ENCODE results near the gene CHN2.
"Not testable (repeated sequence)": the region's sequence is repeated elsewhere in the genome, so short reads cannot be mapped to it uniquely, and the experiment has no call there.

The CHN2 gene

DNA sequence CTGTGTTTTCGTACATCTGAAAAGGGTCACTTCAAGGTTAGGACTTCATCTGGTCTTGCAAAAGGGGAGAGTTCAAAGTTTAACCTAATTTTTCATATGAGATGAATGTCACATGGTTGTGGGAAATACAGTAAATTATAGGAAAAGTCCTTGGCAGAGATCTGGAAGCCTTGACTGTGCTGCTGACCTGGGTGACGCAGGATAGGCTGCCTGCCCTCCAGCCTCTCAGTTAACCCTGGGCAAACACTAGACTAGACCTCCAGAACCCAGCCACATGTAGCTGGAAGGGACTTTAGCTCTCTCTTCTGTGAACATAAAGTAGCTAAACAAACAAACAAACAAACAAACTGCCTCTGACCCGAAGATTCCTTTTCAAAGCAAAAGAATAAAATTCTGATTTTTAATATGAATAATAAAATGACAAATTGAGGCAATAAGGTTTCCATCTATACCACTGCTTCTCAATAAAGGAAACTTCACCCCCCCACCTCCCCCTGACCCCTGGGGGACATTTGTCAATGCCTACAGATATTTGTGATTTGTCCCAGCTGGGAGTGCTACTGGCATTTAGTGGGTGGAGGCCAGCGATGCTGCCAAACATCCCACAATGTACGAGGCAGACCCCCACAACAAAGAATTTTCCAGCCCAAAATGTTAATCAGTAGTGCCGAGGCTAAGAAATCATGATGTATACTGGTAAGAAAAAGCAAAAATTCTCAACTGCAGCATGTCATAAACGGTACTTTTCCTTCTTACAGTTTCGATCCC, 293.8 kb downstream of the CHN2 start:
- DNase-seq (ENCODE audit: low read depth in 2 of 2): no peak

DNA sequence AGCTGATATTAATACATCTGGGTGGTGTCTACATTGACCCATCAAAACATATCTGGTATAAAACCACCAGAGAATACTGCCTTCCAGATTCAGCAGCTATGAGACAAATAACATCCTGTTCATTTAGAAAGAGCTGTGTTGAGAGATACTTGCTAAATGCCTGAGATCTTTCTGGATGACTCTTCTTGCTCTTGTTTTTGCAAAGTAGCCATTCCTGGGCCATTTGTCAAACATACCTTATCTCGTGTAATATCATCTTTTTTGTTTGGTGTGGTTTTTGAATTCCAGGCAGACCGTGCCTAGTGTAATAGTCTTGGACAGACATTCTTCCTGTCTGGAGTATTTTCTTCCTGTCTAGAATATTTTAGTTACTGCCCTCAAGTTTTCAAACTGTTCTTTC, 294.4 kb downstream of the CHN2 start:
- DNase-seq (ENCODE audit: low read depth in 2 of 2): no peak

DNA sequence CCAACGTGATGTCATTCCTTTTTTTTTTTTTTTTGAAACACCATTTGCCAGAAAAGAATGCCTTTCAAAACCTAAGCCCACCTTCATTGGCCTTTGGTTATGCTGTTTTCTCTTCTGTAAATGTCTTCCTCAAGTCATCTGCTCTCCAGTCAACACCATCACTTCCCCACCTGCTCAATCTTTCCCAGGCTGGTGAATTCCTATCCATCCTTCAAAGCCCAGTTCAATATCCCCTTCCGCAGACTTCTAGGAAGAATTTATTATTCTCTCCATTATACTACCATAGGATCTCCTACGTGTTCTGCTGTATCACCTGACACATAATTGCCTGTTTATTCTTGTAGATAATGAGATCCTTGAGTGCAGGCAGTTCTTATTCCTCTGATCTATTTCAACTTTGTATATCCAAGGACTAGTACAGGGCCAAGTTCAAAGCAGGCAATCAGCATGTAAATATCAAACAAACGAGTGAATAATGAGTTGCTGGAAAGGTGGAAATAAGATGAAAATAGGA, 295.6 kb downstream of the CHN2 start:
- no peak for DNase-seq (ENCODE audit: low read depth in 2 of 2)

DNA sequence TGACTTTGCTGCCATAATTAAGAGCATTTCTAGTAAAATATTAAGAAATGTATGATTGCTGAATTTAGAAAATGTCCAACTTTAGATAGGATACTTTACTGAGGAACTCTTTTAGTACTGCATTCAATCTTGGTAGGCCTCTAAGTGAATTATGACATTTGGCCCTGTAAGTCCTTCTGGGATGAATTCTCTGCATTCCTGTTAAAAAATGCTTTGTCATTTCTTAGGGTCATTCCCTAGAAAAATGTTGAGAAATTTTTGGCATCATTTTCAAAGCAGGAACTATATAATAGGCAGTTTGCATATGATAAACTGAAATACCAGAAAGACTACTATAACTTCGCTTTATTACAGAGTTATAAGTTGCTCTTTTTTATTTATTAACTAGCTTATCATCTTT, 299.8 kb downstream of the CHN2 start:
- DNase-seq (ENCODE audit: low read depth in 2 of 2): no peak

DNA sequence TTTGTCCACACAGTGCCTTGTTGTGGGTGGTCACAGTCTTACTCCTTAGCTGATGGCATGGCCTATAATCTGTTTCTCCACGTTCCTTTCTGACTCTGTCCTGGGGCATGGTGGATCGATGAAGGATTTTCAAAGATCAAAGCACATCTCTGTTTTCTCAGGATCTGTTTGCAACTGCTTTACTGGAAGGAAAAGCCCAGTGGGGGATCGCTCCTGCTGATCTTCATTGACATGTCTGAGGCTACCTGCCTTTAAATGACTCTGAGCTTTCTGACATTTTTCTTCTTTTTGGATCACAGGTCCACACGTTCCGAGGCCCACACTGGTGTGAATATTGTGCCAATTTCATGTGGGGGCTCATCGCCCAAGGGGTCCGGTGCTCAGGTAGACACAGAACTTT, 301.1 kb downstream of the CHN2 start:
- no peak for DNase-seq (ENCODE audit: low read depth in 2 of 2)

DNA sequence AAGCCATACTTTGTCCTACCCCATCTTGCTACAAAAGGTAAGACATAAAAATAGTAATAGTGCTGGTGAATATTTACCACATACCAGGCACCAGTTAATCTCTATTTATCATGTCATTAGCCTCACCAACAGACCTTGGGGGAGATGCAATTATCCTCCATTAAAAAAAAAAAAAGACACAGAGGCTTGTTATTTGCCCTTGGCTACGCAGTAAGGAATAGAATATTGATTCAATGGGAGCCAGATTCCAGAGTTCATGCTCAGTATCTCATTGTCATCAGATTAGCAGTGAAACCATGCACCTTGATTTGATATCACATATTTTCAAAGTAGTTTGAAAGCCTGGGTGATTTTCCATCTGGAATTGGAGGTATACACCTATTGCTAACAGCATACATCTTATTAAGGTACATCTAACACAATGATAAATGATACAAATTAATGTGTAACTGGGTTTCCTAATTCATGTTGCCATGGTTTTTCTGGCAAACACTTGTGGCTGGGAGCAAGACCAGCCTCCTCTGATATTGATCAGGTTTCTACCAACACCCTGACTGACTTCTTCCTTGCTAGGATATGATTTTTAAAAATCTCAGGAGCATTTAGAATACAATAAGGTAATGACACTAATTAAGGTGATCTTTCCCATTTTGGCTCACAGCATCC, 301.9 kb downstream of the CHN2 start:
- DNase-seq (ENCODE audit: low read depth in 2 of 2): no peak

DNA sequence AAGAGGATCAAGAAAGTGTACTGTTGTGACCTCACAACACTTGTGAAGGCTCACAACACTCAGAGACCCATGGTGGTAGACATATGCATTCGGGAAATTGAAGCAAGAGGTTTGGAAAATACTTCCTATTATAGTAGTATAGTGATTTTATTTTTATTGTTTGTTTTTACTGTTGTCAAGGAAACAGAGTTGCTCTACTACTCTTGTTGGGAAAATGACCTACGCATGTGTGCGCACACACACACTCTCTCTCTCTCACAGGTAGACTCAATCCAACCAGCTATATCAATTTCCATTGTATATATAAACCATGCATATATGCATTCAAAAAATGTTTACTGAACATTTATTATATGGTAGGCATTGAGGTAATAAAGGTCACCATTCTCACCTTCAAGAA, 305.4 kb downstream of the CHN2 start:
- no peak for DNase-seq (ENCODE audit: low read depth in 2 of 2)

DNA sequence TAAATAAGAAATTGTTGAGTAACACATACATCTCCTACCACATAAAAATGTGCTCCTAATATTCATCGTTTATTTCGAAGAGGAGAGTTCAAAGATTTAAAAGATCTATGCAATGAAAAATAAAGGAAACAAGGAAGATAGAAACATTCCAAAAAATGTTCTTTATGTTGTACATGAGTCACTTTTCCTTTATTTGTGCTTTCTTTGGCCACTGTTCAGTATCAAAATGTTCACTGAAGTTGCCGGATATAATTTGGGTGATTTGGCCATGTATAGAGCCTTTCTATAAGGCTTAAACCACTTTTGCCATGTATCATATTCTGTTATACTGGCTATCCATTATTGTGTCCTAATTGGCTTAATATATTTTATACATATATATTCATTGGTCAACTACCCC, 306.1 kb downstream of the CHN2 start:
- DNase-seq (ENCODE audit: low read depth in 2 of 2): no peak

DNA sequence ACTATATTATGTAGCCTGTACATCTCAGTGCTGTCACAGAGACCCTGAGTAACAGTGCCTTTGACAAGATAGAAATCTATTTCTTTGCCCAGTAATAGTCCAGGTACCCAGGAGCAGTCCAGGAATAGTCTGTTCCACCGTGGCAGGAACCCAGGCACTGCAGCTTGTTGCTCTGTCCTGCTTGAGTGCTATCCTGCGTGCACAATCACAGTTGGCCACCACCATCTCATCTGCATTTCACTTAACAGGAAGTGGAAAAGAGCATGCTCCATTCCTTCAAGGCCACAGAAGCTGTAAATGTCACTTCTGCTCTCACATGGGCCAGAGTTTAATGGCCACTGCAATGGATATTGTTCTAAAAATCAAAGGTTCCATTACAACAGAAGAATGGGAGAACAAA, 307.6 kb downstream of the CHN2 start:
- DNase-seq (ENCODE audit: low read depth in 2 of 2): no peak

DNA sequence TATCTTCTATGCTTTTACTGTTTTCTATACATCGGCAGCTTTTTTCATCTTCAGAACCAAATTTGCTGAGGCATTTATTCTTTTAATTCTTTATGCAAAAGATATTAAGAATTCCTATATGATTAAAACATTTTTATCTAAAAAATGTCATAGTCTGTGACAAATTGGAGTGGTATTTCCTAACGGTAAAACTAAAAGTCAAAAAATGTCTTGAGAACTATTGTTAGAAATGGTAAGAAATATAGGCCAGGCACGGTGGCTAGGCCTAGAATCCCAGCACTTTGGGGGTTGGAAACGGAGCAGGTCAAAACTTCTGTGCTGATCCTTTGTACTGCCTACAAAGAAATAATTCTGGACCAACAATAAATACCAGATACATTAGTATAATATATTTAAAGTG, 311.4 kb downstream of the CHN2 start:
- no peak for DNase-seq (ENCODE audit: low read depth in 2 of 2)

DNA sequence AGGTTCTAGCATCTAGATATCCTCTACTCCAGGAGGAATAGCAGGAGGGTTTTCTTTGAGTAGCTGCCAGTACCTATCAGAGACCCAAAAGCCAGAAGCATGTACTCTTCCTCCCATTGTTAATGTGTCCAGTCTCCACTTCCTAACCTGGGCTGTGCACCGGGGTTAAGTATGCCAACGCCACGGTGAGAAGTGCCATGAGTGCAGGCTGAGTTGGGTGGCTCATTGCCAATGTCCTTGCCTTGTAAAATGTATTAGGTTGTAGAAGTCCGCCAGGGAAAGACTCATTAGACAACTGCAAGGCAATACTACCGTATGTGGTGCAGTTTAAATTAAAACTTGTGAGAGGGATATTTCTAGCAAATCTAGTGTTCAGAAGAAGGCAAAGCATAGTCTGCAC, 314.0 kb downstream of the CHN2 start:
- no peak for DNase-seq (ENCODE audit: low read depth in 2 of 2)

DNA sequence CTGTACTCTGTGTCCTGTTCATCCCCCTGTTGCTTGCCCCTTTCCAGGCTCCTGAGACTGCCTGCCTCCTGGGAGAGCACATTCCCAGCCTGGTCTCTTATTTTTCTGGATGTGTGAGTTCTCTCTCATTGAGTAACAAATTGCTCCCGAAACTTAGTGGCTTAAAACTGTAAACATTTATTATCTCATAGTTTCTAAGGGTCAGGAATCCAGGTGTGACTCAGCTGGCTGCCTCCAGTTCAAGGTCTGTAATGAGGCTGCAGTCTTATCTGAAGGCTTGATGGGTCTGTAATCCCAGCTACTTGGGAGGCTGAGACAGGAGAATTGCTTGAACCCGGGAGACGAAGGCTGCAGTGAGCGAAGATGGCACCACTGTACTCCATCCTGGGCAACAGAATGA, 315.5 kb downstream of the CHN2 start:
- DNase-seq (ENCODE audit: low read depth in 2 of 2): no peak

DNA sequence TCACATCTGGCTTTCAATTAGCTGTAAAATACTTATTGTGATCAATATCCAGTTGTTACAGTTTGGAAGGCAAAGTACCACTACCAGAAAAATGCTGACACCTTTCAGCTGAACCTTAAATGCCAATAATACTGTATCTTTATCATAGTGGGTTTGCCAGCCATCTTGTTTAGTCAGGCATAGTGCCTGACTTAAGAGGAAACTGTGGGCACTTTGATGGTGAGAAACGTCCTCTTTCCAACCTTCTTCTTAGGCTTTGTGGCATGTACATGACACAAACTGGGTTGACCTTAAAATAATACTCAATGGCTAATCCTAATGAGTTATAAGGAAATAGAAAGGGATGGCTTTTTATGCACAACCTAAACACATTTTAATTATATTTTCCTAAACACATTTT, 316.8 kb downstream of the CHN2 start:
- DNase-seq (ENCODE audit: low read depth in 2 of 2): no peak

DNA sequence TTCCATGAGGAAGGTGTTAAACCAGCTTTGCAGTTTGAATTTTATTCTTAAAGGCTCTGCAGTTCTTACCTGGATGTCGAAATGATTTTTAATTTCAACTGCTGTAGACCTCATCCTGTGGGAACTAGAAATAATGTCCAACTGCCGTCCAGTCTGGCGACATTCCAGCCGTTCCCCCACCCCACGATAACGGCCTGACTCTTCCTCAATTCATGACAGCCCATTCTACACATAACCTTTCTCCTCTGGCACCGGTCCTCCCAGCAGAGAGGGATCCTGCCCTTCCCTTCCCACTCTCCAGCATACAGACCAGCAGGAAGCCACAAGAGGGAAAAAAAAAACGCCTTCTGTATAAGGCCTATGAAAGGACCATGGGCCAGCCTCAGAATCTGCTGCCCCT, 317.3 kb downstream of the CHN2 start:
- DNase-seq (ENCODE audit: low read depth in 2 of 2): no peak

DNA sequence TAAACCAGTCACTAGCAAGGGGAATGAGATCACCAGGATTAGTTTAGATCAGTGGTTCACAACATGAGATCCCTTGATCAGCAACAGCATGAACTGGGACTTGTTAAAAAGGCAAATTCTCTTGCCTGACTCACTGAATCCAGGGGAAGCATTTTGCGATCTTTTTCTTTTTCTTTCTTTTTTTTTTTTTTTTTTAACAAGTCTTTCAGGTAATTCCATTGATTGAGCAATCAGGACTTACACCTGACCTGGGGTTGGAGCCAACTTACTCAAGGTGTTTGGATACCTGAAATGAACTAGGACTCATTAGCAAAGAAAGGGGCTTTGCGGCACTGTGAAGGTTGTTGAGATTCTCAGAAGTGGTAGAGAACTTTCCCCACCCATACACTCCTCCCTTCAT, 321.9 kb downstream of the CHN2 start:
- no peak for DNase-seq (ENCODE audit: low read depth in 2 of 2)

DNA sequence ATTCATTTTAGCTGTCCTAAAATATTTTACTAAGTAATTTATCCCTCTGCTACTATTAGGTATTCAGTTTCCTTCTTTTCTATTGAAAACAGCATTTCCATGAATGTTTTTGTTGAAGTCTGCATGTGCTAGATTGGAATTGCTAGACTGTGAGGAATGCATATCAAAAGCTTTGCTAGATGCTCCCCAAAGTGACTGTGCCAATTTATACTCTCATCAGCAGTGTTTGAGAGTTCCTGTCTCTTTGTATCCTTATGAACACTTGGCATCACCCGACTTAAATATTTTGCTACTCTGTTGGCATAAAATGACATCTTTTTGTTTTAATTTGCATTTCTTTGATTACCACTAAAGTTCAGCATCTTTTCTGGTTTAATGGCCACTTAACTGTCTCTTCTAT, 324.0 kb downstream of the CHN2 start:
- no peak for DNase-seq (ENCODE audit: low read depth in 2 of 2)

DNA sequence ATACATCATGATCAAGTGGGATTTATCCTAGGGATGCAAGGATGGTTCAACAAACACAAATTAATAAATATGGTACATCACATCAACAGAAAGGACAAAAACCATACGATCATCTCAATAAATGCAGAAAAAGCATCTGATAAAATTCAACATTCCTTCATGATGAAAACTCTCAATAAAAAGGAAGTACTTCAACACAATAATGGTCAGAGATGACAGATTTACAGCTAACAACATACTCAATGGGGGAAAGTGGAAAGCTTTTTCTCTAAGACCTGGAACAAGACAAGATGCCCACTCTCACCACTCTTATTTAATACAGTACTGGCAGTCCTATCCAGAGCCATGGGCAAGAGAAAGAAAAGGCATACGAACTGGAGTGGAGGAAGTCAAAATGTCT, 329.2 kb downstream of the CHN2 start:
- DNase-seq (ENCODE audit: low read depth in 2 of 2): no peak

DNA sequence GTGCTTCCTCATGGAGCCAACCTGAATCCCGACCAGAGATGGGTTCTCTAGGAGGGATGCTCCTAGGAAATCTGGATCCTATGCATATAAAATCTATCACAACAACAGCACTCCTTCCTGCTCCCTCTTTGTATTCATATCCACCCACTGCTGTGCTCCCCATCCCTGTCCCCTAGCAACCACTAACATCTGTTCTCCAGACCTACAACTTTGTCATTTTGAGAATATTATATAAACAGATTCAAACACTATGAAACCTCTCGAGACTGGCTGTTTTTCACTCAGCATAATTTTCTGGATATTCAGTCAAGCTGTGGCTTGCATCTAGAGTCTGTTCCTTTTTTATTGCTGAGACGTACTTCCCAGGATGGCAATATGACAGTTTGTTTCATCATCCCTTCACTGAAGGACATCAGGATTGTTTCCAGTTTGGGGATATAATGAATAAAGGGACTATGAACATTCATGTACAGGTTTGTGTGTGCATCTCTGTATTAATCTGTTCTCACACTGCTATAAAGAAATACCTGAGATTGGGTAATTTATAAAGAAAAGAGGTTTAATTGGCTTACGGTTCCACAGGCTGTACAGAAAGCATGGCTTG, 333.0 kb downstream of the CHN2 start:
- no peak for DNase-seq (ENCODE audit: low read depth in 2 of 2)

DNA sequence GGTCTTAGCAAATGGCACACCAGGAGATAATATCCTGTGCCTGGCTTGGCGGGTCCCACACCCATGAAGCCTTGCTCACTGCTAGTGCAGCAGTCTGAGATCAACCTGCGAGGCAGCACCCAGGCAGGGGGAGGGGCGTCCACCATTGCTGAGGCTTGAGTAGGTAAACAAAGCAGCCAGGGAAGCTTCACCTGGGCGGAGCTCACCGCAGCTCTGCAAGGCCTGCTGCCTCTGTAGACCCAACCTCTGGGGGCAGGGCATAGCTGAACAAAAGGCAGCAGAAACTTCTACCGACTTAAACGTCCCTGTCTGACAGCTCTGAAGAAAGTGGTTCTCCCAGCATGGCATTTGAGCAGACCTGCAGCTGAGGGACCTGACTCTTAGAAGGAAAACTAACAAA, 334.0 kb downstream of the CHN2 start:
- not testable (repeated sequence) for DNase-seq (ENCODE audit: low read depth in 2 of 2)
